ENCODE results near the gene CFAP61. TPM values are rescaled to one million over a fixed set of nuclear protein-coding genes. Genes with fewer than 3 reads are reported as not detected.

The CFAP61 gene
- total and polyA plus RNA-seq, 2 experiments from 2014 or later, result 0.21 TPM; not detected in 1

DNA sequence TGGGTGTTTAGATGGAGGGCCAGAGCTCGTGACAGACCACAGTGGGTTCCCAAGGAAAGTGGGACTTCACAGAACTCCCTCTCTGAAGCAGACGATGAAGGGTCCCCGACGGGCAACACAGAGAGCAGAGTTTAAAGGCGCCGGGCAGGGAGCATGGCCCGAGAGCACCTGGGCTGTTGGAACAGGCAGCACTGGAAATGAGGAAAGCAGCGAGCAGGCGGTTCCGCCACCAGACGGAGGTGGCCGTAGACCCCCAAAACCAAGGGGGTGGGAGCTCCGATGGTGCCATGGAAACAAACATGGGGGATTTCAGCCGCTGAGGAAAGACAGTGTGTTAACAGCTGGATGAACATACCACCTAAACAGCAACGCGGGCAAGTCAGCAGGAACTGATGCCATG lies 288.1 kb downstream of the CFAP61 start:
- Mint-ChIP-seq H3K27me3 (ENCODE audit: insufficient read depth, low read depth, poor library complexity) (peaks cover 2% of the 10 kb centered on the region), H3K4me3 (no peak overlapping the region), H3K9me3 (peaks cover 10% of the 10 kb centered on the region; the same call in 1 of the 3 replicates), H3K36me3 (ENCODE audit: low read depth) (no peaks in the 10 kb centered on the region; the same call in 2 of the 3 replicates), H3K27ac (no peak overlapping the region), H3K4me1 (no peaks in the 10 kb centered on the region)
- H3K4me2 ChIP-seq, result no peak overlapping the region
- H3K9me2 ChIP-seq (ENCODE audit: insufficient read depth), result no peaks in the 10 kb centered on the region
- H2AFZ ChIP-seq, result peak overlapping the region; percentile 23; the same call in 1 of the 2 replicates
- H3K27me3 ChIP-seq (ENCODE audit: insufficient read depth), result no peaks in the 10 kb centered on the region
- no peaks in the 10 kb centered on the region for H3K4me1 ChIP-seq (ENCODE audit: insufficient read depth)
- no peaks in the 10 kb centered on the region for H3K36me3 ChIP-seq (ENCODE audit: insufficient read depth)
- no peak overlapping the region for H3K27ac ChIP-seq (ENCODE audit: low read depth)
- no peaks in the 10 kb centered on the region for H4K20me1 ChIP-seq (replicated peaks; ENCODE audit: insufficient read depth)
- H3K4me3 ChIP-seq, result no peak overlapping the region
- ATAC-seq, result no peak
- no peak for DNase-seq (ENCODE audit: low spot score)
- H3F3A ChIP-seq (replicated peaks; ENCODE audit: low read depth), result no peaks in the 10 kb centered on the region
- TF ChIP-seq ZNF114 (CRISPR knock-in tag; IDR thresholded peaks at IDR 0.05), result no peak
- no peak for TF ChIP-seq STAT1 (IDR thresholded peaks at IDR 0.05; ENCODE audit: unreplicated experiment)
- TF ChIP-seq ZNF331 (CRISPR knock-in tag; IDR thresholded peaks at IDR 0.05; ENCODE audit: low read depth), result no peak
- TF ChIP-seq, protein P1, sequence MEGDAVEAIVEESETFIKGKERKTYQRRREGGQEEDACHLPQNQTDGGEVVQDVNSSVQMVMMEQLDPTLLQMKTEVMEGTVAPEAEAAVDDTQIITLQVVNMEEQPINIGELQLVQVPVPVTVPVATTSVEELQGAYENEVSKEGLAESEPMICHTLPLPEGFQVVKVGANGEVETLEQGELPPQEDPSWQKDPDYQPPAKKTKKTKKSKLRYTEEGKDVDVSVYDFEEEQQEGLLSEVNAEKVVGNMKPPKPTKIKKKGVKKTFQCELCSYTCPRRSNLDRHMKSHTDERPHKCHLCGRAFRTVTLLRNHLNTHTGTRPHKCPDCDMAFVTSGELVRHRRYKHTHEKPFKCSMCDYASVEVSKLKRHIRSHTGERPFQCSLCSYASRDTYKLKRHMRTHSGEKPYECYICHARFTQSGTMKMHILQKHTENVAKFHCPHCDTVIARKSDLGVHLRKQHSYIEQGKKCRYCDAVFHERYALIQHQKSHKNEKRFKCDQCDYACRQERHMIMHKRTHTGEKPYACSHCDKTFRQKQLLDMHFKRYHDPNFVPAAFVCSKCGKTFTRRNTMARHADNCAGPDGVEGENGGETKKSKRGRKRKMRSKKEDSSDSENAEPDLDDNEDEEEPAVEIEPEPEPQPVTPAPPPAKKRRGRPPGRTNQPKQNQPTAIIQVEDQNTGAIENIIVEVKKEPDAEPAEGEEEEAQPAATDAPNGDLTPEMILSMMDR (conservative IDR thresholded peaks at IDR 0.05; ENCODE audit: low read depth in 2 of 2), result no peak
- TF ChIP-seq CREB1 (CRISPR knock-in tag; IDR thresholded peaks at IDR 0.05; ENCODE audit: low read depth), result no peak
- no peak for TF ChIP-seq POLR2AphosphoS5 (IDR thresholded peaks at IDR 0.05; ENCODE audit: low read depth)
- no peaks in the 10 kb centered on the region for H3K79me2 ChIP-seq (replicated peaks; ENCODE audit: insufficient read depth)

DNA sequence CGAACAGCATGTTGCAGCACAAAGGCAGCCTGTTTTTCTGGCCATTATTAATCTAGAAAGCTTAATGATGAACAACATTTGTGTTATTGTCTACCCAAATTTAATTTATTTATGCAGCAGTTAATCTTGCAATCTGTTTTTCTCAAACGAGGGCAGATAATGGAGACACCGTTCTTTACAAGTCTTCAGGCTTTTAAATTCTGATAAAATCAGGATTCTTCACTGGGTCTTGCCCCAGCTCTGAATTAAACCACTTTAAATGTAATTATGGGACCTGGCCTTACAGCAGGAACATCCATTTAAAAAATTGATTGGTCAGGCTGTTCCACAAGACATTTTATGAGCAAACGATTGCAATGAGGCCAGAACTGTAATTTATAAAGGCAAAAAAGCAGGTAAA lies 289.0 kb downstream of the CFAP61 start:
- Histone ChIP-seq H3K36me3 (ENCODE audit: insufficient read depth) (no peaks in the 10 kb centered on the region), H4K20me1 (replicated peaks; ENCODE audit: insufficient read depth) (no peaks in the 10 kb centered on the region), H3K79me2 (replicated peaks; ENCODE audit: insufficient read depth) (no peaks in the 10 kb centered on the region), H2AFZ (0 out of 2 replicates have a peak overlapping the region, but pooled peaks have one; percentile 28), H3K4me2 (no peak overlapping the region), H3K4me3 (no peak overlapping the region), H3K27me3 (ENCODE audit: insufficient read depth) (no peaks in the 10 kb centered on the region), H3F3A (replicated peaks; ENCODE audit: low read depth) (no peaks in the 10 kb centered on the region), H3K4me1 (ENCODE audit: insufficient read depth) (no peaks in the 10 kb centered on the region), H3K27ac (ENCODE audit: low read depth) (no peak overlapping the region), H3K9me2 (ENCODE audit: insufficient read depth) (no peaks in the 10 kb centered on the region)
- ATAC-seq (no peak), DNase-seq (ENCODE audit: low spot score) (no peak)
- Mint-ChIP-seq H3K9me3 (peaks cover 7% of the 10 kb centered on the region; the same call in 1 of the 3 replicates), H3K36me3 (ENCODE audit: low read depth) (no peaks in the 10 kb centered on the region; the same call in 2 of the 3 replicates), H3K4me3 (no peak overlapping the region), H3K4me1 (no peaks in the 10 kb centered on the region), H3K27ac (no peak overlapping the region), H3K27me3 (ENCODE audit: insufficient read depth, low read depth, poor library complexity) (peaks cover 2% of the 10 kb centered on the region)
- TF ChIP-seq ZNF114 (CRISPR knock-in tag; IDR thresholded peaks at IDR 0.05) (no peak), POLR2AphosphoS5 (IDR thresholded peaks at IDR 0.05; ENCODE audit: low read depth) (no peak)

DNA sequence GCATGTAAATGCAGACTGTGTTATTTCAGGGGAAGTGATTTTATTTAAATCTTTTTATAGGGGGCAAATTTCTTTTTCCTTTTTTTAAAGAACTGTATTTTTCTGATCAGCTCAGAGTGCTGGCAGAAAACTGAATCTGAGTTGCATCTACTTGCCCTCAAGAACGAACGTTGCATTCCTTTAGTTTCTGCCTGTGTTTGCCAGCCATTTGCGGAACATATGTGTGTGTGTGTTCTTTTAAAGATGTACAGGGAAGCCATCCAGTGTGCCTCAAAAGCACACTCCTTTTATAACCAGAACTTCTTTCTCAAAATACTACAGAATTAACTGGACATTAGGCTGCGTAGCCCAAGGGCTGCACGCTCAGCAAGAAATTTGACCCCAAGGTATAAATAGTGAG lies 289.7 kb downstream of the CFAP61 start:
- H4K20me1 ChIP-seq (replicated peaks; ENCODE audit: insufficient read depth), result no peaks in the 10 kb centered on the region
- no peak overlapping the region for H3K4me3 Mint-ChIP-seq
- no peak overlapping the region for H3K27ac ChIP-seq (ENCODE audit: low read depth)
- H3K9me3 Mint-ChIP-seq, result peaks cover 4% of the 10 kb centered on the region; the same call in 1 of the 3 replicates
- H3K4me1 ChIP-seq (ENCODE audit: insufficient read depth), result no peaks in the 10 kb centered on the region
- no peaks in the 10 kb centered on the region for H3K4me1 Mint-ChIP-seq
- H3K9me2 ChIP-seq (ENCODE audit: insufficient read depth), result no peaks in the 10 kb centered on the region
- no peaks in the 10 kb centered on the region for H3K36me3 ChIP-seq (ENCODE audit: insufficient read depth)
- ATAC-seq (no peak), DNase-seq (ENCODE audit: low spot score) (no peak)
- H3K79me2 ChIP-seq (replicated peaks; ENCODE audit: insufficient read depth), result no peaks in the 10 kb centered on the region
- H3K27me3 Mint-ChIP-seq (ENCODE audit: insufficient read depth, low read depth, poor library complexity), result peaks cover 2% of the 10 kb centered on the region
- H2AFZ ChIP-seq, result peak overlapping the region; percentile 63; the same call in 1 of the 2 replicates
- H3K36me3 Mint-ChIP-seq (ENCODE audit: low read depth), result no peaks in the 10 kb centered on the region; the same call in 2 of the 3 replicates
- no peaks in the 10 kb centered on the region for H3F3A ChIP-seq (replicated peaks; ENCODE audit: low read depth)
- H3K27ac Mint-ChIP-seq, result no peak overlapping the region
- no peak overlapping the region for H3K4me2 ChIP-seq
- H3K4me3 ChIP-seq, result no peak overlapping the region
- H3K27me3 ChIP-seq (ENCODE audit: insufficient read depth), result no peaks in the 10 kb centered on the region
- TF ChIP-seq STAT1 (IDR thresholded peaks at IDR 0.05; ENCODE audit: unreplicated experiment), result no peak
- TF ChIP-seq, protein P2, sequence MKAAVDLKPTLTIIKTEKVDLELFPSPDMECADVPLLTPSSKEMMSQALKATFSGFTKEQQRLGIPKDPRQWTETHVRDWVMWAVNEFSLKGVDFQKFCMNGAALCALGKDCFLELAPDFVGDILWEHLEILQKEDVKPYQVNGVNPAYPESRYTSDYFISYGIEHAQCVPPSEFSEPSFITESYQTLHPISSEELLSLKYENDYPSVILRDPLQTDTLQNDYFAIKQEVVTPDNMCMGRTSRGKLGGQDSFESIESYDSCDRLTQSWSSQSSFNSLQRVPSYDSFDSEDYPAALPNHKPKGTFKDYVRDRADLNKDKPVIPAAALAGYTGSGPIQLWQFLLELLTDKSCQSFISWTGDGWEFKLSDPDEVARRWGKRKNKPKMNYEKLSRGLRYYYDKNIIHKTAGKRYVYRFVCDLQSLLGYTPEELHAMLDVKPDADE (IDR thresholded peaks at IDR 0.05), result no peak
- no peak for TF ChIP-seq ZNF331 (CRISPR knock-in tag; IDR thresholded peaks at IDR 0.05; ENCODE audit: low read depth)
- no peak for TF ChIP-seq ZNF114 (CRISPR knock-in tag; IDR thresholded peaks at IDR 0.05)
- TF ChIP-seq CREB1 (CRISPR knock-in tag; IDR thresholded peaks at IDR 0.05; ENCODE audit: low read depth), result no peak

Measured in GM23338 (cell line).